Fibroblast of the aortic adventitia (primary cell): Measurements from ENCODE around the gene SEMA5B. TPM values are rescaled to one million over a fixed set of nuclear protein-coding genes. Genes with fewer than 3 reads are reported as not detected.

Experiments
- DNase-seq: peaks from one replicate; pipeline ENCODE4 v3.0.0-alpha.2; 2010; ENCODE audit warnings: low read depth
- H3K4me3 ChIP-seq: 2 replicates; pipeline ENCODE4 v1.5.1; 2011; ENCODE audit warnings: low read depth, mild to moderate bottlenecking, control low read depth, low read length, moderate library complexity
- total RNA-seq: library from RNA; depleted of rRNA; stranded (reverse); fragments of >200 nt; gene quantifications from 2 replicates; pipeline ENCODE4 v1.2.3, GENCODE V29; 2012; ENCODE audit warnings: low replicate concordance
- TF ChIP-seq, protein P1 (sequence below): IDR thresholded peaks from 2 replicates; pipeline ENCODE4 v1.5.1; 2011; ENCODE audit warnings: mild to moderate bottlenecking, low read length, control low read depth, inconsistent platforms; ENCODE audit not compliant: insufficient read depth

The SEMA5B gene
- total RNA-seq, 1 donor, result 0.18 TPM

DNA sequence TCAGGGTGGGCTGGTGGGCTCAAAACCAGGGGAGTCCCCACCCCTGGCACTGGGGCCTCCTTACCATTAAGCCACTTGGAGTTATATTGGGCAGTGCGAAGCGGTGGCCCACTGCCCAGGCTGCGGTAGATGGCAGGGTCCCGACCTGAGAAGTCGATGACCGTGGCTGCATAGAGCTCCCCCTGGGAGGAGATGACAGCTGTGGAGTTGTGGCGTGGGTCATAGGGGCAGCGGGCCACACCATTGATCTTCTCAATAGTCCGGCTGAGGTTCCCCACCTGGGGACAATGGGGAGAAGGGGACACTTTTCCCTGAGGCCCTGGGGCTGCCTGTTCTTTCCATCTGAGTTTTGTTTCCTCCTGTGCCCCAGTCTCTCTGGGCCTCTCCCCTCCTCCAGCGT, 99.8 kb downstream of the SEMA5B start:
- TF ChIP-seq, protein P1, sequence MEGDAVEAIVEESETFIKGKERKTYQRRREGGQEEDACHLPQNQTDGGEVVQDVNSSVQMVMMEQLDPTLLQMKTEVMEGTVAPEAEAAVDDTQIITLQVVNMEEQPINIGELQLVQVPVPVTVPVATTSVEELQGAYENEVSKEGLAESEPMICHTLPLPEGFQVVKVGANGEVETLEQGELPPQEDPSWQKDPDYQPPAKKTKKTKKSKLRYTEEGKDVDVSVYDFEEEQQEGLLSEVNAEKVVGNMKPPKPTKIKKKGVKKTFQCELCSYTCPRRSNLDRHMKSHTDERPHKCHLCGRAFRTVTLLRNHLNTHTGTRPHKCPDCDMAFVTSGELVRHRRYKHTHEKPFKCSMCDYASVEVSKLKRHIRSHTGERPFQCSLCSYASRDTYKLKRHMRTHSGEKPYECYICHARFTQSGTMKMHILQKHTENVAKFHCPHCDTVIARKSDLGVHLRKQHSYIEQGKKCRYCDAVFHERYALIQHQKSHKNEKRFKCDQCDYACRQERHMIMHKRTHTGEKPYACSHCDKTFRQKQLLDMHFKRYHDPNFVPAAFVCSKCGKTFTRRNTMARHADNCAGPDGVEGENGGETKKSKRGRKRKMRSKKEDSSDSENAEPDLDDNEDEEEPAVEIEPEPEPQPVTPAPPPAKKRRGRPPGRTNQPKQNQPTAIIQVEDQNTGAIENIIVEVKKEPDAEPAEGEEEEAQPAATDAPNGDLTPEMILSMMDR, result no peak
- no peak overlapping the region for H3K4me3 ChIP-seq
- DNase-seq, result no peak

DNA sequence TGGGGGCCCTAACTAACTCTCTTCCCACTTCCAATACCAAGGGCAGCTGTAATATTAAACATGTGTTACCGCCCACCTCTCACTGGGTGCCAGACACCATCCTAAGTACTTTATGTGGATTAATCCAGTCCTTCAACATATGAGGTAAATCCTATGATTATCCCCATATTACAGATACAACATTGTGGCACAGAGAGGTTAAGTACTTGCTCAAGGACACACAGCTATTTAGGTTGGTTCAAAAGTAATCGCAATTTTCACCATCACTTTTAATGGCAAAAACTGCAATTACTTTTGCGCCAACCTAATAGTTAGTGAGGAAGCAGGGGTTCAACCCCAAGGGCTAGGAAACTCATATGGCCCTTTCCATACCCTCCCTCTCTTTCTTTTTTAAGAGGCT, 100.8 kb downstream of the SEMA5B start:
- TF ChIP-seq, protein P1, result no peak

DNA sequence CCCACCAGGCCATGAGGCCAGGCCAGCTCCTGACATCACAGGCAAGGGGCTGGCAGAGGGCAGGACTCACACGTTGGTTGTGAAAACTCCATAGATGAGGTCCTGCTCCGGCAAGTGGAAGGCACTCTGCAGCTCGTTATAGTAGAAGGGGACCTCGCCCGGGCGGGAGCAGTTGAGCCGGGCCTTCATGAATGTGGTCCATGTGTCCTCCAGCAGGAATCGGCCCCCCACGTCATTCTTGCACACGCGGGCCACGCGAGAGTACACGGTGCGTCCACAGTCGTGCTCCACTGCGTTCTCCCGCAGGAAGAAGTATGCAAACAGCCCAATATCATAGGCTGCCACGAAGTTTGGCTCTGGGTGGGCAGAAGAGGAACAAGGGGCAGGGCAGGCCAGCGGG, 101.2 kb downstream of the SEMA5B start:
- no peak for DNase-seq
- no peak overlapping the region for H3K4me3 ChIP-seq

More for the DNA sequence above, 100.8 kb downstream of the SEMA5B start:
- no peak for DNase-seq
- no peak overlapping the region for H3K4me3 ChIP-seq

DNA sequence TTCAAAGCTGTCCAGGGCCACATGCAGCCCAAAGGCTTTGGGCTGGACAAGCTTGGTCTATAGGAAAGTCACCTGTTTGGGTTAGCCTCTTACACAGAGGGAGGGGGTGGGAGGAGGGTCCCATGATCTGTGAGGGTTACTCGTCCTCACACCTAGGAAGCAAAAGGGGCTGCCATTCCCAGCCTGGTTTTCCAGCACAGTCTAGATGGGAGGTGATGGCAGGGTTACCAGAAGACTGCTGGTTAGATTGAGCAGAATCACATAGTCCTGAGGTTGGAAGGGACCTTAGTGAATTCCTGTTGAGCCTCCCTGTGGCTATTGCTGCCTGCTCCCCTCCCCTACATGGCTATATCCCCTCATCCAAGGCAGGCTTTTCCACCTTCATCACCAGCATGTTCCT, 101.8 kb downstream of the SEMA5B start:
- H3K4me3 ChIP-seq, result no peak overlapping the region
- TF ChIP-seq, protein P1, result no peak
- no peak for DNase-seq

More for the DNA sequence above, 101.2 kb downstream of the SEMA5B start:
- TF ChIP-seq, protein P1, result no peak

DNA sequence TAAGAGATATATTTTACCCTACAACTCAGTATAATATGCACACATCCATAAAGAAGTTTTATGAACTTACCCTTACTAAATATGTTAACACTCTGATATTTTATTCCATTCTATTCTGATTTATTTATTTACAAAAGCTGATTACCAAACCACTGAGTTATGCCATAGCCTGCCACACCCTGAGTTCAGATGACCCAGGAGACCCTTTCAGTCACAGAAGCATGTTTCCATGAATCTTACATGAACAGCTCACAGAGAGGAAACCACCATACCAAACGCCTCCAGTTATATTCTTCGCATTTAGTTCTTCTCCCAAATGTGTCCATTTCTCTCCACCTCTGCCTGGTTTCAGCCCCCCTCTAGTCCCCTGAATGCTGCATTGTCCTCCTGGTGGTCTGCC, 103.5 kb downstream of the SEMA5B start:
- TF ChIP-seq, protein P1, result no peak
- no peak overlapping the region for H3K4me3 ChIP-seq
- no peak for DNase-seq

DNA sequence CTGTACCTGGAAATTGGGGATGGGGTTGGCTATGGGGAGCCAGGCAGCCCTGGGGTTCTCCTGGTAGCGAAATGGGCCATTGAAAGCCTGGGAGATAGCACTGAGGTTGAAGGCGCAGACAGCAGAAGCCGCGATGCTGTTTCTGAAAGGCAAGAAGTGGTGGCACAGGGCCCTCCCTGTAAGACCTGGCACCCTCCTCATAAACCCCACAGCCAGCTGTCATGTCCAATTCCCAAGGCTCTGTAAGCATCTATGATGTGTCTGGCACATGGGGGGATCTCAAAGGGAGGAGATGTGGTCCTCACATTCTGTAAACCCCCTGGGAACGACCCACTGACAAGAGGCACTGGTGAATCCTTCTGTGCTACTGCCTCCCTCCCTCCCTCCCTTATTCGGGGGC, 104.0 kb downstream of the SEMA5B start:
- no peak overlapping the region for H3K4me3 ChIP-seq
- DNase-seq, result no peak
- TF ChIP-seq, protein P1, result no peak

DNA sequence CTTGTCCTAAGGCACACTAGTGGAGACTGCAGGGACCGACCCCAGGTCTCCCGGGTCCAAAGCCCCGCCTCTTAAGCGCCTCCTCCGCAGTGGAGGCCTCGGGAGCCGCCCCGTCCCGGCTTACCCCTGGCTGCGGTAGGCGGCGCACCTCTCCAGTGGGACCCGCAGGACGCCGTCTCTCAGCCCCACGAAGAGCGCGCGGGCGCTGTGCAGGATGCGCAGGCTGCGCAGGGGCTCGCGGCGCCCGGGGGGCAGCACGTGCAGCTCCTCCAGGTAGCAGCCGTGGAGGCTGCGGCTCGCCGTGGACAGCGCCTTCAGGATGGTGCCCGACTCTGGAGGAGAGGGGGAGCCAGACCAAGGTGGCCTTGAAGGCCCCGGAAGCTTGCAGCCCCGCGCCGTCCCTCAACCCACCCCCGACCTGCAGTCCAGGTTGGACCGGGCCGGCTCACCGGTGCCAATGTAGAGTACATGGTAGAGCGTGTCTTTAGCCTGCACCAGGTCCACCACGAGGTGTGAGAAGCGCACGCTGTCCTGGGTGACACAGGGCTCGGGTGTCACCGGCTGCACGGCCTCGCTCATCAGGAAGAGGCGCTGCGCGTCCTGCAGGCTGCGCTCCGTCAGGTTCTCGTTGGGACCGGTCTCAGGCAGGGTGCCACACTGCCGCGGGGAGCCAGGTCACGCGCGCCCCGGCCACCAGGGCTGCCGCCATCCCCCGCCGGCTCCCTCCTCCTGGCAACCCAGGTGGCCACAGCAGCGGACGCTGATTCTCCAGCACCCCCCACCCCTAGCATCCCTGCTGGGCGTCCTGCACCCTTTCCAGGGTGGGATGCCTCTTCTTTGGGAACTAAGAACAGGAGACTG, 105.5 kb downstream of the SEMA5B start:
- TF ChIP-seq, protein P1, result no peak
- DNase-seq, result no peak
- no peak overlapping the region for H3K4me3 ChIP-seq
